Stimulated activated CD4-positive, alpha-beta T cell treated with anti-CD3 and anti-CD28 coated beads, Interleukin-1b, Interleukin-23, amount 100 ng/mL, for 1 hour (primary cell): ENCODE measurements around the gene CDH1.
"Not testable (repeated sequence)": the region's sequence is repeated elsewhere in the genome, so short reads cannot be mapped to it uniquely, and the experiment has no call there.

Source experiments
- DNase-seq, 2 donors: peaks; one replicate each; pipeline ENCODE4 v3.0.0-alpha.2; 2020; ENCODE audit warnings: low read depth in 2 of 2

CDH1 gene

DNA sequence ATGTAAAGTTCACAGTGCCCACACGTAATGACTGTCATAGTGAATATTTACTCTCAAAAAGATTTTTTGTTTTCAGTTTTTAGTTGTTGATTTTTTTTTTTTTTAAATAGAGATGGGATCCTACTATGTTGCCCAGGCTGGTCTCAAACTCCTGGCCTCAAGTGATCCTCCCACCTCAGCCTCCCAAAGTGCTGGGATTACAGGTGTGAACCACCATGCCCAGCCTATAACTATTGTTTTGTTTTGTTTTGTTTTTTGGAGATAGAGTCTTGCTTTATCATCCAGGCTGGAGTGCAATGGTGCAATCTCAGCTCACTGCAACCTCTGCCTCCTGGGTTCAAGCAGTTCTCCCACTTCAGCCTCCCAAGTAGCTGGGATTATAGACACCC, 50.3 kb downstream of the CDH1 start:
- not testable (repeated sequence) for DNase-seq

DNA sequence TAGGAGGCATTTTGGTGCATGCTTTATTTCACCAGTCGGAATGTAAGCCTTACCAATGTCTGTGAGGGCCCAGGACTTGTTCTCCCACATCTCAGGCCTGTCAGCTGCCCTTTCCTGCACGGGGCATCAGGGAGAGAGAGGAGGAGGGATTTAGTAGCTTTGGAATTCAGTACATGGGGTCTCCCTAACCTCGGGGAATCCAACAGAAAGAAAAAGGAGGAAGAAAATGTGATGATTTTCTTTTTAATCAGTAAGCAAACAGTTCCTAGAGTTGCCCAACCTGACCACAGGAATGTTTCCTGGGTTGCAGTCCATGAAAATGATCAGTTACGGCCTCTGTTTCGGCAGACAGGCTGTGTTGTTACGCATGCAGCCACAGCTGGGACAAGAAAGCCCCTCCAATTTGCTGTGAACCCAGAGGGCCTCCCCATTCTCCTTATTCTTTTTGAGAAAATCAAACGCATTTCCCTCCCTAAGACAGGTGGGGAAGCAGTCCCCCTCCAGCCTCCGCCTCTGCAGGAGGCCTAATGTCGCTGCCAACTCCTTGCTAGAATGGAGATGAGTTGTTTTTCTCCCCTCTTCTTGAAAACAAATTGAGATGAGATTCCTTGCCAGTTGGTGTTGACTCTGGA, 53.2 kb downstream of the CDH1 start:
- DNase-seq, result no peak

DNA sequence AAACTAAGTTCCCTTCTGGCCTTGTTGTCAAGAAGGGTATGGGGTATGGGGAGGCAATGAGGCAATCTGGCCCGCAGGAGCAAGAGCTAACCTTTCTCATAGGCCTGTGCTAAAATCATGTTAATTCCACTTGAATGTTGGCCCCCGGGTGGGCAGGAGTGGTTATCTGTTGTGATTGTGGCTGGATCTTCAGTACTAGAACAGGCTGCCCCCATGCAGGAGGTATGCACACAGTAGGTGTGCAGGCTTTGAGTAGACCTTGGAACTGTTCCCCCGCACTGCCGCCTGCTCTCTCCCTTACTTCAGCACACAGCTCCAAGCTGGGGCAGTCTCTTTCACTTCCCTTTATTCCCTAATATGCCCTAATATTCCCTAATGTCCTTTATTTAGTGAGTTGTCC, 53.9 kb downstream of the CDH1 start:
- no peak for DNase-seq

DNA sequence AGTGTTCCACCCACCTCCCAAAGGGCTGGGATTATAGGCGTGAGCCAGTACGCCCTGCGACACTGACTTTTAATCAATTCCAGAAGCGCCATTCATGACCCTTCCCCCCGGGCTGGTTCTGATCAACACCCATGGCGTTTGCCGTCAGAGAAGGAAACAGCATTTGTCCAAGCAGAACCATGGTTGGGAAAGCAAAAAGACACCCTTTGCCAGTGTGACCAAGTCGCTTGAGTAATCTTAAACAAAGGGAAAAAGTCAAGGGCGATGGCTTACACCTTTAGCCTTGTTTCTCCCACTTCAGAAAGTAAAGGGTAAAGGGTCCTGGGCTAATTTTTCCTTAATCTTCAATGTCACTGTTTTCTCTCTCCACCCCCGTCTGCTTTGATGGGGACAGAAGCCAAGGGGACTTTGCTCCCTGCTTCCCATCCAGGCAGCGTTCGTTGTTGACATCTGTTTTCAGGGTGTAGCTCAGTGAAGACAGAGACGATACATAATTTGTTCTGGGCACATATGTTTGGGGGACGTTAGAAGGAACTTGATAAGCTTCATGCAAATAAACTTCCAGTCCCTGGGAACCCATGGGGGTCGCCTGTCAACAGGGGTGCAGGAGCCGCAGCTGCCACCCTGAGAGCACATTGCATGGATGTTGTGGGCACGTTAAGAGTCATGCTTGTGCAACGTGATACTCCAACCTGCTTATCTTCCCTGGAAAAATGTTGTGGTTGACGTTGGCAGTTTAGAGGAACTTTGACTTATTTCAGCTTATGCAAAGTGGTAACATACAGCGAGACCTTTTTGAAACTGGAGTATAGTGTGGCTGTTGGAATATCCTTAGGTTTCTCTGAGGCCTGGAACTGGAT, 55.6 kb downstream of the CDH1 start:
- no peak for DNase-seq

DNA sequence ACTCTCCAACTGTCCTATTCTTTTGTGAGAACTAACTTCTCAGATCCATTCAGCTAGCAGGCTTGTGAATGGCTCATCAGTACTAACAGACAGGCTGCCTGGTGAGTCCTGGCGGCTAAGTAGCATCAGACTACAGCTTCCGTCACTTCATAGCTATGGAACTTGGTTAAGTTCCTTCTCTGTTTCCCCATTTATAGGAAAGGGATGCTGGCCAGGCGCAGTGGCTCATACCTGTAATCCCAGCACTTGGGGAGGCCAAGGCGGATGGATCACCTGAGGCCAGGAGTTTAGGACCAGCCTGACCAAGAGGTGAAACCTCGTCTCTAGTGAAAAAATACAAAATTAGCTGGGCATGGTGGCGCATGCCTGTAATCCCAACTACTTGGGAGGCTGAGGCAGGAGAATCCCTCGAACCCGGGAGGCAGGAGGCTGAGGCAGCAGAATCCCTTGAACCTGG, 56.3 kb downstream of the CDH1 start:
- DNase-seq, result no peak

DNA sequence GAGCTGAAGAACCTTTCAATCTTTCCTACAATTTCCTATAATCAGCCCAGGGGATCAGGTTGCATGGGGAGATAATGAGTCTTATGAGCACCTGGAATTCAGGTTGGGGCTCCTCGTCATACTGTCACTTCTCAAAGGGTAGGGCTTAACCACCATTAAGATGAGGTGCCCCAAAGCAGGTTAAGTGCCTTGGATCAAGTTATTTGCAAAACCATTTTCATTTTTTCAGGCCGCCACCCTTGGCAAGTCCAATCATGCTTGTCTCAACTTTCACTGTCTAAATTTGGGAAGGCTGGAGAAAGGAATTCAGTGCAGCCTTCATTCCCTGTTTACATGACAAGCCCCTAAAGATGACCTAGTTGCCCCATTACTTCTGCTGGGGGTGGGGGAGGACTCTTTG, 61.3 kb downstream of the CDH1 start:
- no peak for DNase-seq

DNA sequence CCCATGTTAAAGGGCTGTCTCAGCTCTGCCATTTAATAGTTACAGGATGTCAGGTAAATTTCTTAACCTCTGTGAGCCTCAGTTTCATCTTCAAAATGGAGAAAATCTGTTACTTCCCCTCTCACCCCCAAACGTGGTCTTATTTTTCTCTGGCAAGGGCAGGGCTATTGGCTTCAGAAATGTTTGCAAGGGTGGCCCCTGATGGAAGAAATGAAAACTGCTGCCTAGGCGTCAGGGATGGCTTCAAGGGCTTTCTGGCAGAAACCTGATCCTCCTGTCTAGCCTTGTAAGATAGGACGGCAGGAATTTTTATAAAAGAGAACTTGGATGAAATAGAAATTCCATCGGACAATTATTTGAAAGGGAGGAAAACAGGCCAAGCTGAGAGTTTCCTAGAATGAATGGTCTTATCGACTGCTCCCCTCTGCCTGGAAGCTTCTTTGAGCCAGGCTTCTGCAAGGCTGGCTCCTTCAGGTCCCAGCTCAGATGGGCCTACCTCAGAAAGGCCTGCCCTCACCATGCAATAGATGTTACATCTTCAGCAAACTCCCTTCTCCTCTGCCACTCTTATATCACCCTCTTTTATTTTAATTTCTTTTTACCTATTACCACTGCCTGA, 63.3 kb downstream of the CDH1 start:
- DNase-seq, result peak in 1 of 2 donors; percentile 17

DNA sequence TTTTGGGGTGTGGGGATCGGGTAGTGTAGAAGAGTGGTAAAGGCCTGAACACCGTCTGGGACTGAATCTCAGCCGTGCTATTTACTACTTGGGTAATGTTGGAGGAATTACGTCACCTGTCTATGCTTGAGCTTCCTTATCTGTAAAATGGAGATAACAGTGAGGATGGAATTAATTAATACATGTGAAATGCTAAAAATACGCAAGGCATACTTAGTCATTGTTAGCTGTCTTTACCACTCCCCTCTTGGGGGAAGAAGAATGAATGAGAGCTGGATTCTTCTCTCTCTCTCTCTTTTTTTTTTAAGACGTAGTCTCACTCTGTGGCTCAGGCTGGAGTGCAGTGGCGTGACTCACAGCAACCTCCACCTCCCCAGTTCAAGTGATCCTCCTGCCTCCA, 65.1 kb downstream of the CDH1 start:
- no peak for DNase-seq

DNA sequence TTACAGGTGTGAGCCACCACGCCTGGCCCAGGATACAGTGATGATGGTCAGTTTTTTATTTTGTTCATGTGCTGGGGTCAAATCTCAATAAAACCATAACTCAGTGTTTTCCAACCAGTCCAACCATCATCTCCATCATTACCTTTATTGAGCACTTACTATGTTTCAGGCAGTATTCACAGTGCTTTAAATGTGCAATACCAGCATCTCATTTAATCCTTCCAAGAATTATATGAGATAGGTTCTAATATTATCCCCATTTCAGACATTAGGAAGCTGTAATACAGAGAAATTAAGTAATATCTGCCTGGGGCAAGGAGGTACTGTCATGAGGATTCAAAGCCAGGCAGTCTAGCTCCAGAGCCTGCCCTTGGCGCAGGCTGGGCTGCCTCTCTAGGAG, 69.3 kb downstream of the CDH1 start:
- DNase-seq, result no peak

DNA sequence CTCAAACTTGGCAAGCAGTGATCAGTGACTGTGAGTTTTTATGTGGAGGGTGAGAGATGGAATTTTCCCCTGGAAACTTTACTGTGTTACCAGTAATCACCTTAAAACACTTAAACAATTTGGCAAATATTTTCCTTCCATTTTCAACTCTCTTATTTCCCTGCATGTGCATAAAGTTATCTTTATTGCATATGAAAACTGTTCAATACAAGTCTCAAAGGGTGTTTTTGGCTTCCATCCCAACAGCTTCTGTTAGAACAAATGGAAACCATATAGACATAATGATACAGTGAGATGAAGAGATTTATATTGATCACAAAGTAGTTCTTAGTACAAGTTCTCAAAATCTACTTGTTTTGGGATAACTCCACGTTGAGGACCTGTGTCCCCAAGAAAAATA, 69.9 kb downstream of the CDH1 start:
- DNase-seq, result no peak

DNA sequence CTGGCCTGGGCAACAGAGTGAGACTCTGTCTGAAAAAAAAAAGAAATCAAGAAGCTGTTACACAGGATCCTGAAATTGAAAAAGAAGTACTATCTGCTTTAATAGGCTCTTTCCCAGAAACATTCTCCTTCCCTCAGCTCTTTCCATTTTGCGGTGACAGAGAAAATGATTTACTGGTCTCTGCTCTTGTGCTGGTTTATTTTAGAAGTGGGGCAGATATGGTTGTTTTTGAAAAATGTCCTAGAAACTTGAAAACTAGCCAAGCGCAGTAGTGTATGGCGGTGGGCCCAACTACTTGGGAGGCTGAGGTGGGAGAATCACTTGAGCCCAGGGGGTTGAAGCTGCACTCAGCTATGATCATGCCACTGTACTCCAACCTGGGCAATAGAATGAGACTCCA, 77.4 kb downstream of the CDH1 start:
- no peak for DNase-seq

DNA sequence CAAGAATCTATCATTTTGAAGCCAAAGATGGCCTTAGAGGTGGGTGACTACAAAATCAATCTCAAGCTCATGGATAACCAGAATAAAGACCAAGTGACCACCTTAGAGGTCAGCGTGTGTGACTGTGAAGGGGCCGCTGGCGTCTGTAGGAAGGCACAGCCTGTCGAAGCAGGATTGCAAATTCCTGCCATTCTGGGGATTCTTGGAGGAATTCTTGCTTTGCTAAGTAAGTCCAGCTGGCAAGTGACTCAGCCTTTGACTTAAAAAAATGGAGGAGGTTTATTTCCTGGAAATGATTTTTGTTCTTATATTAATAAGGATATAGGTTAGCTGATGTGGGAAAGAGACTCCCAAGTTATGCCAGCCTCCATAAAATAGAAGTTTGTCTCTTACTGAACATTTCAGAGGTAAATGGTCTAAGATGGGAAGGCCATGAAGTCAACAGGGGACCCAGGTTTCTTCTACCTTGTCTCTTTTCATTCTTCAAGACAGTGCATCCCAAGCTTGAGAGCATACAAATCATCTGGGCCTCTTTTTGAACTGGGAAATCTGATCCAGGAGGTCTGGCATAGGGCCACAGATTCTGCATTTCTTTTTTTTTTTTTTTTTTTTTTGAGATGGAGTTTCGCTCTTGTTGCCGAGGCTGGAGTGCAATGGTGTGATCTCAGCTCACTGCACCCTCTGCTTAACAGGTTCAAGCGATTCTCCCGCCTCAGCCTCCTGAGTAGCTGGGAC, 86.5 kb downstream of the CDH1 start:
- DNase-seq, result no peak

DNA sequence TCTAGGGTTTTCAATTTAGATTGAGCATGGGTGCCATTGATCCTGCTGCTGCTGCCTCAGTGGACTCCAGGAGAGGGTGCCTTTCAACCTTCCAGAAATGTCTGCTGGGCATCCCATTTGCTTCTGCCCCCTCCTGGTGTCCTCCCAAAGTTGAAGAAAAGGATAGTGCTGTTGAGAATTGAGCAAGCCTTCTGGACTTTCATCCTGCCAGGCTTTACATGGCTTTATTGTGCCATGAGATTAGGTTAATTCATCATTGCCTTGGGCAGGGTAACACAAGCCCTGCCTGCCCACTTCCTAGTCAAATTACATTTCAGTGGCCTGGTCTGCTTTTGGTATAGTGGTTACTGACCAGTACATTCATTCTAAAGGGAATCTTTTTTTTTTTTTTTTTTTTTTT, 88.3 kb downstream of the CDH1 start:
- DNase-seq, result no peak

DNA sequence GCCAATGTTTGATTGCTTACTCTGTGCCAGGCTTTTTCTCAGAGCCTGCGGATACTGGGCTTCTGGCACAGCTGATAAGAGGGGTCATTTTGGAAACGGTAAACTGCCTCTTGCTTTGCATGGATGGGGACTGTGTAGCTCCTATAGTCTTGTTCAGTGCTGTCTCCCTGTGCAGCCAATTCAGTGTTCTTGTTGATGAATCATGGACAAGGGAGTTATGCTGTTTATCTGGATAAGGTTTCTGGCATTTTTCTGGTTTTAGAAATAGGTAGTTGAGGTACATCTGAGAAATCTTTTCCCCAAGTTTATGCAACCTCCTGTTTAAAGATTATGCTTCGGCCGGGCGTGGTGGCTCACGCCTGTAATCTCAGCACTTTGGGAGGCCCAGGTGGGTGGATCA, 89.6 kb downstream of the CDH1 start:
- no peak for DNase-seq

DNA sequence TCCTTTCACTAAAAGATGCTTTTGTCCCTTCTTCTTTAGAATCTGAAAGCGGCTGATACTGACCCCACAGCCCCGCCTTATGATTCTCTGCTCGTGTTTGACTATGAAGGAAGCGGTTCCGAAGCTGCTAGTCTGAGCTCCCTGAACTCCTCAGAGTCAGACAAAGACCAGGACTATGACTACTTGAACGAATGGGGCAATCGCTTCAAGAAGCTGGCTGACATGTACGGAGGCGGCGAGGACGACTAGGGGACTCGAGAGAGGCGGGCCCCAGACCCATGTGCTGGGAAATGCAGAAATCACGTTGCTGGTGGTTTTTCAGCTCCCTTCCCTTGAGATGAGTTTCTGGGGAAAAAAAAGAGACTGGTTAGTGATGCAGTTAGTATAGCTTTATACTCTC, 96.2 kb downstream of the CDH1 start:
- DNase-seq, result no peak

DNA sequence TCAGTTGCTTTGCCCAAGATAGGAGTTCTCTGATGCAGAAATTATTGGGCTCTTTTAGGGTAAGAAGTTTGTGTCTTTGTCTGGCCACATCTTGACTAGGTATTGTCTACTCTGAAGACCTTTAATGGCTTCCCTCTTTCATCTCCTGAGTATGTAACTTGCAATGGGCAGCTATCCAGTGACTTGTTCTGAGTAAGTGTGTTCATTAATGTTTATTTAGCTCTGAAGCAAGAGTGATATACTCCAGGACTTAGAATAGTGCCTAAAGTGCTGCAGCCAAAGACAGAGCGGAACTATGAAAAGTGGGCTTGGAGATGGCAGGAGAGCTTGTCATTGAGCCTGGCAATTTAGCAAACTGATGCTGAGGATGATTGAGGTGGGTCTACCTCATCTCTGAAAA, 97.5 kb downstream of the CDH1 start:
- no peak for DNase-seq

DNA sequence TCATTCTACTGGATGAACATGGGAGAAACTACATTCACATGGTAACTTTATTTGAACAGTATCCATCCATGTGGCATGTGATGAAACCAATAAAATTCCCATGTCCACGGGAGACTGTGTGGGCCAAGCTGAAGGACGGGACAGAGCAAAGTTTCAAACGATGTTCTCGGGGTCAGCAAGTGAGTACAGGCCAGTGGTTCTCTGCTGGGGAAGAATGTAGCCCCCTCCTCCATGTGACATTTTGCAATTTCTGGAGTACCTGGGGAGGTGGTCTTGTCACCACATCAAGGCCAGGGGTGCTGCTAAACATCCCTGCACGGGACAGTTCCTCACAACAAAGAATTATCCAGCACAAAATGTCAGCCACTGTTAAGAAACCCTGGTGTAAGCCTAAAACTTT, 98.9 kb downstream of the CDH1 start:
- no peak for DNase-seq

DNA sequence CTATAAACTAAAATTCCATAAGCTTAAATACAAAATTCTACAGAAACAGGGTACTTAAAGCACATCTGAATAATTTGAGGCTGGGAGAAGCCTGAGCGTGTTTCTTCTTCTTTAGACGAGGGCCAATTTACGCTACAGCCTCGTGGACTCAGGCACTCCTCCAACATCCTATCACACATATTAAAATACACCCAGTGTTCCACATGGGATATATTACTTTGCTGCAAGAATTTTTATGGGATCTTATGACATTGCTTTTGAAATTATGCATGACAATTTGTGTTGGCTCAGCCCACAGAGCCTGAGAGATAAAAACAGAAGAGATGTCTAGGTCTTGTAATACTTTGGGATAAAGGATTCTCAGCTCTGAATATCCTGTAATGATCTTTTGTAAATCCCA, 102.7 kb downstream of the CDH1 start:
- DNase-seq, result no peak

DNA sequence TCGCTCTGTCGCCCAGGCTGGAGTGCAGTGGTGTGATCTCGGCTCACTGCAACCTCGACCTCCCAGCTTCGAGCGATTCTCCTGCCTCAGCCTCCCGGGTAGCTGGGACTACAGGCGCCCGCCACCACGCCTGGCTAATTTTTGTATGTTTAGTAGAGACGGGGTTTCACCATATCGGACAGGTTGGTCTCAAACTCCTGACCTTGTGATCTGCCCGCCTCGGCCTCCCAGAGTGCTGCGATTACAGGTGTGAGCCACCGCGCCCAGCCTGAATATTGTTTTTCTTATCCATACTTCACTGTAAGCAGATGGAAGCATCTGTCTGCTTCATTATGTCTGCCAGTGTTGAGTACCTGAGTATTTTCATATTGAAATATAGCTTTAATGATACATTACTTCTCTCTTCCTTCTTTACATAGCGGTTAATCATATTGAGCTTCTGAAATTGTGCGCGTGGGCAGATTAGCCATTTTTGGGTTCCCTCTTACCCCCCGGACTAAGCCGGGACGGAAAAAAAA, 105.9 kb downstream of the CDH1 start:
- not testable (repeated sequence) for DNase-seq

DNA sequence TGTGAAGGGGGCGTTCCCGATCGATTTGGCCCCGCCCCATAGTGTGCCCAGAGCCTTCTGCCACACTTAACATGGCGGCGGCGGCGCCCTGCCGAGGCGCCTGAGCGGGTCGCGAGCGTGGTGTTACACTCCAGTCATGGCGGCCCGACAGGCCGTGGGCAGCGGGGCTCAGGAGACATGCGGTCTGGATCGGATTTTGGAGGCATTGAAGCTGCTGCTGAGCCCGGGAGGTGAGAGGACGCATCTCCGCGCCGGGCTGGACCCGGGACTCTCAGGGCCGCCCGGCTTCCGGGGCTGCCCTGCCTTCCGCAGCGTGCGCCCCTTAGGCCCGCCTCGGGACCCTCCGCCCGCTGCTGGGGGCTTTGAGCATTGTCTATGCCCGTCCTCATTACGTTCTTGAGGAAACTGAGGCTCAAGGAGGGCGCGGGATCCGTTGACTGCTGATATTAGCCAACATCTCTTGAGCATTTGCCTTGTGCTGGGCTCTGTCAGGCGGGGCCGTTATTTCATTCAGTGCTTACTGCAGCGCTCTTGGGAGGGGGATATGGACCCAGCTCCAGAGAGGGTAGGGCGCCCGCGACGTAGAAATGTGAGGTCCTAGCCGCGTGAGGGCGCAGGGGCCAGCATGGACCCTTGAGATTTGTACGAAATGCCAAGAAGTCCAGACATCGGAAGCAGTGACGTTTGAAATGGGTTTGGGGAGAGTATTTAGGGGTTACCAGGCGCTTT, 106.6 kb downstream of the CDH1 start, which contains the start of gene TANGO6:
TSS of gene TANGO6 (plus strand) at position 50 of the 729 bp plus-strand sequence. CDS start at position 137, 87 bp downstream.
- DNase-seq, result peak; percentile 79 to 94

DNA sequence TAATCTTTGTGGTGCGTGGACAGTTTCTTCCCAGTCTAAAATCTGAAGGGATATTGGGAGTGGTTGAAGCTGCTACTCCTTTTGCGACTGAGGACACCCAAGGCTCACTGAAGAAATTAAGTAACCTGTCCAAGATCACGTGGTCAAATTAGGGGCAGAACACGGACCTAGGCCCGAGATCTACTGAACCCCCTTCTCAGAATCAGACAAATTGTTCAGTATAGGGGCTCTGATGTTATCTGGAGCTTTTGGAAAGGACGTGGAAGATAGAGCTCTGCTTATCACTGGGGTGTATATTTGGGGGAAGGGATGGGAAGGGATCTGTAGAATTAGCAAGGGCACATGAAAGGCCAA, 107.1 kb downstream of the CDH1 start:
- DNase-seq, result no peak
